SK-N-SH treated with all-trans-retinoic acid at 6 μM for 48 hours (cell line): ENCODE measurements around the gene KLK1.

ENCODE experiments used
- ATAC-seq: fragments of 200-7000 bp; cut with Tn5 transposase; 3 replicates; pipeline ENCODE4 v1.9.1; 2020; ENCODE audit warnings: mild to moderate bottlenecking, moderate library complexity
- BACH2 ChIP-seq: fragments of 250-450 bp; sonication (Bioruptor Pico); IDR thresholded peaks from 2 replicates; pipeline ENCODE4 v1.9.0; 2021; ENCODE audit warnings: mild to moderate bottlenecking, borderline replicate concordance
- CSDC2 ChIP-seq: fragments of 250-450 bp; sonication (Bioruptor Pico); IDR thresholded peaks from 2 replicates; pipeline ENCODE4 v1.5.0; 2020; ENCODE audit warnings: mild to moderate bottlenecking, moderate library complexity
- ESRRG ChIP-seq: fragments of 250-450 bp; sonication (Bioruptor Pico); IDR thresholded peaks from 2 replicates; pipeline ENCODE4 v1.6.1; 2021; ENCODE audit warnings: mild to moderate bottlenecking
- GLIS3 ChIP-seq: fragments of 250-450 bp; sonication (Bioruptor Pico); IDR thresholded peaks from 2 replicates; pipeline ENCODE4 v1.5.0; 2020; ENCODE audit warnings: mild to moderate bottlenecking, moderate library complexity
- ISL1 ChIP-seq: fragments of 250-450 bp; sonication (Bioruptor Pico); IDR thresholded peaks from 2 replicates; pipeline ENCODE4 v2.1.2; 2022; ENCODE audit warnings: mild to moderate bottlenecking, moderate library complexity
- OSR1 ChIP-seq: fragments of 250-450 bp; sonication (Bioruptor Pico); IDR thresholded peaks from 2 replicates; pipeline ENCODE4 v1.8.0; 2022; ENCODE audit warnings: moderate library complexity, mild to moderate bottlenecking, inconsistent platforms
- PPARA ChIP-seq: fragments of 250-450 bp; sonication (Bioruptor Pico); IDR thresholded peaks from 2 replicates; pipeline ENCODE4 v1.5.0; 2020; ENCODE audit warnings: mild to moderate bottlenecking, borderline replicate concordance
- RARB ChIP-seq: fragments of 250-450 bp; sonication (Bioruptor Pico); IDR thresholded peaks from 2 replicates; pipeline ENCODE4 v1.8.0; 2021; ENCODE audit warnings: mild to moderate bottlenecking, moderate library complexity
- SNAI2 ChIP-seq: fragments of 250-450 bp; sonication (Bioruptor Pico); IDR thresholded peaks from 2 replicates; pipeline ENCODE4 v1.5.0; 2020; ENCODE audit warnings: mild to moderate bottlenecking, moderate library complexity
- TCF4 ChIP-seq: fragments of 250-450 bp; sonication (Bioruptor Pico); IDR thresholded peaks from 2 replicates; pipeline ENCODE4 v1.8.0; 2021; ENCODE audit warnings: mild to moderate bottlenecking, moderate library complexity, borderline replicate concordance
- TOX ChIP-seq: fragments of 250-450 bp; sonication (Bioruptor Pico); IDR thresholded peaks from 2 replicates; pipeline ENCODE4 v1.8.0; 2021; ENCODE audit warnings: mild to moderate bottlenecking, moderate library complexity, borderline replicate concordance
- ZC3H10 ChIP-seq: fragments of 250-450 bp; sonication (Bioruptor Pico); IDR thresholded peaks from 2 replicates; pipeline ENCODE4 v1.5.1; 2021; ENCODE audit warnings: mild to moderate bottlenecking, moderate library complexity
- ZFP3 ChIP-seq: fragments of 250-450 bp; sonication (Bioruptor Pico); IDR thresholded peaks from 2 replicates; pipeline ENCODE4 v1.5.0; 2020; ENCODE audit warnings: mild to moderate bottlenecking, moderate library complexity
- ZFP30 ChIP-seq: fragments of 450-650 bp; formaldehyde crosslinking; IDR thresholded peaks from 2 replicates; pipeline ENCODE4 v1.5.0; 2022; ENCODE audit warnings: mild to moderate bottlenecking, moderate library complexity
- ZNF565 ChIP-seq: fragments of 450-650 bp; formaldehyde crosslinking; conservative IDR thresholded peaks from 2 replicates; pipeline ENCODE4 v1.5.0; 2020; ENCODE audit warnings: low read depth, mild to moderate bottlenecking, moderate library complexity
- ZNF70 ChIP-seq: fragments of 450-650 bp; formaldehyde crosslinking; IDR thresholded peaks from 2 replicates; pipeline ENCODE4 v1.5.0; 2020; ENCODE audit warnings: mild to moderate bottlenecking, moderate library complexity
- ZNF8 ChIP-seq: fragments of 450-650 bp; formaldehyde crosslinking; IDR thresholded peaks from 2 replicates; pipeline ENCODE4 v1.5.0; 2020; ENCODE audit warnings: mild to moderate bottlenecking, moderate library complexity
- TF ChIP-seq, protein P1 (sequence below): fragments of 250-450 bp; sonication (Bioruptor Pico); IDR thresholded peaks from 2 replicates; pipeline ENCODE4 v1.8.0; 2020; ENCODE audit warnings: mild to moderate bottlenecking, moderate library complexity, borderline replicate concordance
- TF ChIP-seq, protein P2 (sequence below): fragments of 250-450 bp; sonication (Bioruptor Pico); IDR thresholded peaks from 2 replicates; pipeline ENCODE4 v1.5.1; 2021; ENCODE audit warnings: mild to moderate bottlenecking, moderate library complexity
- TF ChIP-seq, protein P3 (sequence below): fragments of 250-450 bp; sonication (Bioruptor Pico); IDR thresholded peaks from 2 replicates; pipeline ENCODE4 v1.8.0; 2021; ENCODE audit warnings: low read depth, mild to moderate bottlenecking, moderate library complexity, borderline replicate concordance
- TF ChIP-seq, protein P4 (sequence below): fragments of 250-450 bp; sonication (Bioruptor Pico); IDR thresholded peaks from 2 replicates; pipeline ENCODE4 v1.5.0; 2020; ENCODE audit warnings: mild to moderate bottlenecking, moderate library complexity

The KLK1 gene

DNA sequence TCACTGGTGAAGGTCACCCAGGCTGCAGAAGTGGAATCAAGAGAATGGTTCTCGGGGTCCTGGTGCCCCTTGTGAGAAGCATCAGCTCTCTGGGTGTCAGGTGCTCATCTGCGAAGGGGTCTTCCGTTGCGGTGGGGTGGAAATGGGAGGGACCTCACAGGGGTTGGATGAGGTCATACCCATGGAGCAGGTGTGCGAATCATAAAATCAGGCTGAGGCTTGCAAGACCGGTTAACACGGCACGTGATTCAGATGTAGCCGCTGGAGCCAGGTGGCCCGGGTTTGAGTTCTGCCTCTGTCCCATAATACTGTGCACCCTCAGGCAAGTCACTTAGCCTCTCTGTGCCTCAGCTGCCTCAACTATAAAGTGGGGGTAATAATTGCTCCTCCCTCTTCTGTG lies 13.7 kb upstream of the KLK1 start:
- ATAC-seq: no peak
- TF ChIP-seq BACH2: no peak
- TF ChIP-seq TCF4: no peak
- no peak for TF ChIP-seq ZNF565 (CRISPR knock-in tag)
- no peak for TF ChIP-seq PPARA
- TF ChIP-seq SNAI2: no peak
- TF ChIP-seq, protein P1, sequence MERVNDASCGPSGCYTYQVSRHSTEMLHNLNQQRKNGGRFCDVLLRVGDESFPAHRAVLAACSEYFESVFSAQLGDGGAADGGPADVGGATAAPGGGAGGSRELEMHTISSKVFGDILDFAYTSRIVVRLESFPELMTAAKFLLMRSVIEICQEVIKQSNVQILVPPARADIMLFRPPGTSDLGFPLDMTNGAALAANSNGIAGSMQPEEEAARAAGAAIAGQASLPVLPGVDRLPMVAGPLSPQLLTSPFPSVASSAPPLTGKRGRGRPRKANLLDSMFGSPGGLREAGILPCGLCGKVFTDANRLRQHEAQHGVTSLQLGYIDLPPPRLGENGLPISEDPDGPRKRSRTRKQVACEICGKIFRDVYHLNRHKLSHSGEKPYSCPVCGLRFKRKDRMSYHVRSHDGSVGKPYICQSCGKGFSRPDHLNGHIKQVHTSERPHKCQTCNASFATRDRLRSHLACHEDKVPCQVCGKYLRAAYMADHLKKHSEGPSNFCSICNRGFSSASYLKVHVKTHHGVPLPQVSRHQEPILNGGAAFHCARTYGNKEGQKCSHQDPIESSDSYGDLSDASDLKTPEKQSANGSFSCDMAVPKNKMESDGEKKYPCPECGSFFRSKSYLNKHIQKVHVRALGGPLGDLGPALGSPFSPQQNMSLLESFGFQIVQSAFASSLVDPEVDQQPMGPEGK (CRISPR knock-in tag): no peak
- TF ChIP-seq, protein P2, sequence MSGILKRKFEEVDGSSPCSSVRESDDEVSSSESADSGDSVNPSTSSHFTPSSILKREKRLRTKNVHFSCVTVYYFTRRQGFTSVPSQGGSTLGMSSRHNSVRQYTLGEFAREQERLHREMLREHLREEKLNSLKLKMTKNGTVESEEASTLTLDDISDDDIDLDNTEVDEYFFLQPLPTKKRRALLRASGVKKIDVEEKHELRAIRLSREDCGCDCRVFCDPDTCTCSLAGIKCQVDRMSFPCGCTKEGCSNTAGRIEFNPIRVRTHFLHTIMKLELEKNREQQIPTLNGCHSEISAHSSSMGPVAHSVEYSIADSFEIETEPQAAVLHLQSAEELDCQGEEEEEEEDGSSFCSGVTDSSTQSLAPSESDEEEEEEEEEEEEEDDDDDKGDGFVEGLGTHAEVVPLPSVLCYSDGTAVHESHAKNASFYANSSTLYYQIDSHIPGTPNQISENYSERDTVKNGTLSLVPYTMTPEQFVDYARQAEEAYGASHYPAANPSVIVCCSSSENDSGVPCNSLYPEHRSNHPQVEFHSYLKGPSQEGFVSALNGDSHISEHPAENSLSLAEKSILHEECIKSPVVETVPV (CRISPR knock-in tag): no peak
- TF ChIP-seq TOX (CRISPR knock-in tag): no peak
- no peak for TF ChIP-seq ZNF70
- TF ChIP-seq ZNF8: no peak
- no peak for TF ChIP-seq CSDC2 (CRISPR knock-in tag)
- TF ChIP-seq ZFP30 (CRISPR knock-in tag): no peak
- TF ChIP-seq ZFP3: no peak
- no peak for TF ChIP-seq OSR1 (CRISPR knock-in tag)
- TF ChIP-seq, protein P3, sequence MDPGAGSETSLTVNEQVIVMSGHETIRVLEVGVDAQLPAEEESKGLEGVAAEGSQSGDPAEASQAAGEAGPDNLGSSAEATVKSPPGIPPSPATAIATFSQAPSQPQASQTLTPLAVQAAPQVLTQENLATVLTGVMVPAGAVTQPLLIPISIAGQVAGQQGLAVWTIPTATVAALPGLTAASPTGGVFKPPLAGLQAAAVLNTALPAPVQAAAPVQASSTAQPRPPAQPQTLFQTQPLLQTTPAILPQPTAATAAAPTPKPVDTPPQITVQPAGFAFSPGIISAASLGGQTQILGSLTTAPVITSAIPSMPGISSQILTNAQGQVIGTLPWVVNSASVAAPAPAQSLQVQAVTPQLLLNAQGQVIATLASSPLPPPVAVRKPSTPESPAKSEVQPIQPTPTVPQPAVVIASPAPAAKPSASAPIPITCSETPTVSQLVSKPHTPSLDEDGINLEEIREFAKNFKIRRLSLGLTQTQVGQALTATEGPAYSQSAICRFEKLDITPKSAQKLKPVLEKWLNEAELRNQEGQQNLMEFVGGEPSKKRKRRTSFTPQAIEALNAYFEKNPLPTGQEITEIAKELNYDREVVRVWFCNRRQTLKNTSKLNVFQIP (CRISPR knock-in tag): no peak
- no peak for TF ChIP-seq ISL1 (CRISPR knock-in tag)
- no peak for TF ChIP-seq ZC3H10 (CRISPR knock-in tag)
- TF ChIP-seq RARB (CRISPR knock-in tag): no peak
- TF ChIP-seq, protein P4, sequence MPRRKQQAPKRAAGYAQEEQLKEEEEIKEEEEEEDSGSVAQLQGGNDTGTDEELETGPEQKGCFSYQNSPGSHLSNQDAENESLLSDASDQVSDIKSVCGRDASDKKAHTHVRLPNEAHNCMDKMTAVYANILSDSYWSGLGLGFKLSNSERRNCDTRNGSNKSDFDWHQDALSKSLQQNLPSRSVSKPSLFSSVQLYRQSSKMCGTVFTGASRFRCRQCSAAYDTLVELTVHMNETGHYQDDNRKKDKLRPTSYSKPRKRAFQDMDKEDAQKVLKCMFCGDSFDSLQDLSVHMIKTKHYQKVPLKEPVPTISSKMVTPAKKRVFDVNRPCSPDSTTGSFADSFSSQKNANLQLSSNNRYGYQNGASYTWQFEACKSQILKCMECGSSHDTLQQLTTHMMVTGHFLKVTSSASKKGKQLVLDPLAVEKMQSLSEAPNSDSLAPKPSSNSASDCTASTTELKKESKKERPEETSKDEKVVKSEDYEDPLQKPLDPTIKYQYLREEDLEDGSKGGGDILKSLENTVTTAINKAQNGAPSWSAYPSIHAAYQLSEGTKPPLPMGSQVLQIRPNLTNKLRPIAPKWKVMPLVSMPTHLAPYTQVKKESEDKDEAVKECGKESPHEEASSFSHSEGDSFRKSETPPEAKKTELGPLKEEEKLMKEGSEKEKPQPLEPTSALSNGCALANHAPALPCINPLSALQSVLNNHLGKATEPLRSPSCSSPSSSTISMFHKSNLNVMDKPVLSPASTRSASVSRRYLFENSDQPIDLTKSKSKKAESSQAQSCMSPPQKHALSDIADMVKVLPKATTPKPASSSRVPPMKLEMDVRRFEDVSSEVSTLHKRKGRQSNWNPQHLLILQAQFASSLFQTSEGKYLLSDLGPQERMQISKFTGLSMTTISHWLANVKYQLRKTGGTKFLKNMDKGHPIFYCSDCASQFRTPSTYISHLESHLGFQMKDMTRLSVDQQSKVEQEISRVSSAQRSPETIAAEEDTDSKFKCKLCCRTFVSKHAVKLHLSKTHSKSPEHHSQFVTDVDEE (CRISPR knock-in tag): no peak
- TF ChIP-seq GLIS3 (CRISPR knock-in tag): no peak

DNA sequence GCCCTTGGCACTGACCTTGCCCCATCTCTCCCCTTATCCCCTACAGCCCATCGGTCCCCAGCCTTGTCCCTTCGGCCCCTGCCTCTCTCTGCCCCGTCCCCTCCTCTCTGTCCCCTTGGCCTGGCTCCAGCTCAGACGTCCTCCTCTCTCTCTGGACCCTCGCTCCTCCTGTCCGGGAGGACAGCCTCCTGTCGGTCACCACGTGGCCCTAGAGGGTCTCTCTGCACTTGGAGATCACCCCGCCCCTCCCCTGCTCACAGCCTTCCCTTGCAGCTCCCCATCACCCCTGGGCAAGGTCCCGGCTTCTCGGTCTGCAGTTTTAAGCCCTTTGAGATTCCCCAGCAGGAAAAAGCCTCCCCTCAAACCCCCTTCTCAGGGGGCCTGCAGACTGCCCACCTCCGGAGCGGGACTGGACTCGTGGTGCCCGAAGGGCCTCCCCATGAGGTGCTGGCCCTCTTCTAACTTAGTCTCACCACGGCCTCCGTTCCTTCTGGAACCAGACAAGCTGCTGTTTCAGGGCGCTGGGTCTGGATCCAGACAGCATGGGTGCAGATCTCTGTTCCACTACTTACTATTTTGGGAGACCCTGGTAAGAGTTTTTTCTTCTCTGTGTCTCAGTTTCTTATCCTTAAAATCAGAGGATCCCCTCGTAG lies 13.1 kb upstream of the KLK1 start:
- ATAC-seq: no peak
- TF ChIP-seq, protein P4 (CRISPR knock-in tag): no peak
- TF ChIP-seq ESRRG (CRISPR knock-in tag) (no peak), PPARA (no peak), BACH2 (no peak), SNAI2 (no peak), TOX (CRISPR knock-in tag) (no peak), ZNF70 (no peak), ZNF565 (CRISPR knock-in tag) (no peak)
- TF ChIP-seq, protein P1 (CRISPR knock-in tag): no peak
- TF ChIP-seq, protein P3 (CRISPR knock-in tag): no peak
